ENCODE results near the gene MYBPHL. TPM values are rescaled to one million over a fixed set of nuclear protein-coding genes. Genes with fewer than 3 reads are reported as not detected.
A peak's percentile ranks its signal among the peaks of the same experiment; 100 is the strongest.

Gene MYBPHL
- total and polyA plus RNA-seq, 2 of the 13 experiments (the other 11 are each of a cell fraction or from before 2014, with no cell fraction given) = 3.7 to 3.8 TPM

GRCh38 chr1:109255097-109255651 lies 51.6 kb downstream of the MYBPHL start (continued):
- TF ChIP-seq CTCF (CRISPR knock-in tag; IDR thresholded peaks at IDR 0.05) (peak; percentile 33; the same call in 1 of the 2 replicates), ZNF574 (CRISPR knock-in tag; IDR thresholded peaks at IDR 0.05) (0 out of 2 replicates have a peak, but pooled peaks have one; percentile 11), SIN3A (IDR thresholded peaks at IDR 0.05; ENCODE audit: borderline replicate concordance, low read depth, low read length) (no peak), ZNF770 (CRISPR knock-in tag; IDR thresholded peaks at IDR 0.05) (peak; percentile 76), STAG1 (CRISPR knock-in tag; IDR thresholded peaks at IDR 0.05) (peak; percentile 34), NBN (conservative IDR thresholded peaks at IDR 0.05) (no peak), ZFP41 (CRISPR knock-in tag; IDR thresholded peaks at IDR 0.05; ENCODE audit: borderline replicate concordance) (no peak), ZSCAN25 (CRISPR knock-in tag; IDR thresholded peaks at IDR 0.05) (peak; percentile 42; the same call in 1 of the 2 replicates), PRDM15 (CRISPR knock-in tag; IDR thresholded peaks at IDR 0.05) (no peak), ZNF501 (CRISPR knock-in tag; IDR thresholded peaks at IDR 0.05) (0 out of 2 replicates have a peak, but pooled peaks have one; percentile 36), NRL (CRISPR knock-in tag; IDR thresholded peaks at IDR 0.05; ENCODE audit: borderline replicate concordance) (0 out of 2 replicates have a peak, but pooled peaks have one; percentile 27), KLF15 (CRISPR knock-in tag; IDR thresholded peaks at IDR 0.05; ENCODE audit: borderline replicate concordance) (no peak), NR2F6 (IDR thresholded peaks at IDR 0.05) (no peak), NR2F6 (CRISPR knock-in tag; IDR thresholded peaks at IDR 0.05) (0 out of 2 replicates have a peak, but pooled peaks have one; percentile 9), HNRNPL (IDR thresholded peaks at IDR 0.05; ENCODE audit: low read depth, low read length) (peak; percentile 83), RAD21 (CRISPR knock-in tag; IDR thresholded peaks at IDR 0.05) (peak; percentile 30; the same call in 1 of the 2 replicates)
